Inflammatory macrophage treated with lipopolysaccharide for 4 hours (primary cell): ENCODE data around the gene BUD31.
A peak's percentile ranks its signal among the peaks of the same experiment; 100 is the strongest.
"Not testable (repeated sequence)": the region's sequence is repeated elsewhere in the genome, so short reads cannot be mapped to it uniquely, and the experiment has no call there.

Experiments
- DNase-seq: peaks from one replicate; pipeline ENCODE4 v3.0.0-alpha.2; 2020

The BUD31 gene

GRCh38 chr7:99380823-99381663 lies 27.7 kb upstream of the BUD31 start:
- DNase-seq = peak; percentile 87

DNA sequence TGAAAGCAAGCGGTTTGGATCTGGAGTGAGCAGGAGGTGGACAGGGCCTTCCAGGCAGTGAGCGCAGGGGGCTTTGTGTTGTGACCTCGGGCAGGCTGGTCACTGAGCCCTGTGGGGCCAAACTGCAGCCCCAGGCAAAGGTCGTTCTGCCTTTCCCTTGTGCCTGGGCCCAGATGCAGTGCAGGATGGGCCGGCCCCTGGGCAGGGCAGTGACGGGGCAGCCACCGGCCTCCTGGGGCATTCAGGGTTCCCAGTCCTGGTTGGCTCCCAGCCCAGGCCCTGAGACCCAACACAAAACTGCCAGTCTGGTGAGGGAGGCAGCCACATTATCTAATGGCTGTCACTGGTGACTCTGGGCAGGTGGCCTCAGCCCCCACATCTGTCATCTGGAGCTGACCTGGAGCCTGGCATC lies 27.1 kb upstream of the BUD31 start:
- DNase-seq = no peak

DNA sequence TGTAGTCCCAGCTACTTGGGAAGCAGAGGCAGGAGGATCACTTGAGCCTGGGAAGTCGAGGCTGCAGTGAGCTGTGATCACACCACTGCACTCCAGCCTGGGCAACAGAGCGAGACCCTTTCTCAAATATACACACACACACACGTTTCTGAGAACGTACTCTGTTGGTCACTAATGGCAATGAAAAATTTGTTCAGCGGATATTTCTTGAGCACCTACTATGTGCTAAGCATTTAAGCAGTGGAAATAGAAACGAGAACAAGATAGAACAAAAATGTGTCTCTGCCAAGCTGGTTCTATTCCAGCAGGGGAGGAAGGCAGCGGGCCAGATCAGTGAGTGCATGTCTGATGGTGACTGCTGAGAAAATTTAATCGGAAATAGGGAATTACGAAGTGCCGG lies 25.6 kb upstream of the BUD31 start:
- DNase-seq = no peak

DNA sequence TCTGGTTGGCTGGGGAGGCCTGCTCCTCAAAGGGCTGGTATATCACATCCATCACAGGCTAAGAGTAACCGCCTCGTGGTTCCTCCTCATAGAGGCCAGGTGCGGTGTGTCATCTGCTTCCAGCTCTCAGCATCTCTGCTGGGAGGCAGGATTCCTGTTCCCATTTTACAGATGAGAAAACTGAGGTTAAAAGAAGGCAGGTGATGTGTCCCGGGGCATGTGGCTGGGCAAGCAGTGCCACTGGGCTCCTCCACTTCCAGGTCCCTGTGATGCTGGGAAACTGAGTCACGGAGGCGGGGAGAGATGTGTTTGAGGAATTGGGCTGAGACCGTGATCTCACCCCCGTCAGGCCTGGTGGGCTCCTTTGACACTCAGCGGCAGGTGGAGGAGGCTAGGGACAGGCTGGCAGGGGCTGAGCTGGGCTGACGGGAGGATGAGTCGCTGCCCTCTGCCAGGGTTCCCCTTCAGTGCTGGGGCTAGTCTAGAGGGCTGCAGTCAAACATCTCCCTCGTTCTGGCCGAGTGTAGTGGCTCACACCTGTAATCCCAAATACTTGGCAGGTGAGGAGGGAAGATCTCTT lies 24.9 kb upstream of the BUD31 start:
- no peak for DNase-seq

DNA sequence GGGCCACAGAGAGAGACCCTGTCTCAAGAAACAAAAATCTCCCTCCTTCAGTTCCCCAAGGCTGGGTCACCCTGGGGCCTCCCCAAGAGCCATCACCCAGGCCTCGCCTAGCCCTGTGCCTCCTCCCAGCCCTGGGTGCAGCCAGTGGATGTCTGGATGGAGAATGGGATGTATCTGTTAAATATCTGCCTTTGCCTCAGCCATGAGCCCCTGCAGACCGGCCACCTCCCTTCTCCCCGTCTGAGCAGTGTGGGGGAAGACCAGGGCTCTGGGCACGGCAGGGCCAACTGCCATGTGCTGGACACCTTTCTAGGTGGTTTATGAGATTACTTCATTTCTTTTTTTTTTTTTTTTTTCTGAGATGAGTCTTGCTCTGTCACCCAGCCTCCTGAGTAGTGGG lies 24.2 kb upstream of the BUD31 start:
- no peak for DNase-seq

DNA sequence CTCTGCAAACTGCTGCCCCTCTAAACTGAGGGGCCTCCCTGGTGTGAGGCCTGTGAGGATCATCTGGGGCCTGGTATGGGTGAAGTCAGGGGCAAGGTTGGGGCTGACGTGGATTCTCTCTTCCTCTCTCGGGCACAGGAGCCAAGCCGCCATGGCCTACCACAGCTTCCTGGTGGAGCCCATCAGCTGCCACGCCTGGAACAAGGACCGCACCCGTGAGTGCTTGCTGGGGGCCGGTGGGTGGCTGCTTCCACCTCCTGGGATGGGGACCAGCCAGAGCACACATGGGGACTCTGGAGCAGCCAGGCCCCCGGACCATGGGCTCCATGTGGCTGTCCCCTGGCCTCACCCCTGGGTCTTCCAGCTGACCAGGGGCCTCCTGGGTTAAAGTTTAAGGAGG lies 23.2 kb upstream of the BUD31 start:
- DNase-seq = peak; percentile 43

GRCh38 chr7:99386584-99387238 lies 22.1 kb upstream of the BUD31 start:
- peak; percentile 72 for DNase-seq

DNA sequence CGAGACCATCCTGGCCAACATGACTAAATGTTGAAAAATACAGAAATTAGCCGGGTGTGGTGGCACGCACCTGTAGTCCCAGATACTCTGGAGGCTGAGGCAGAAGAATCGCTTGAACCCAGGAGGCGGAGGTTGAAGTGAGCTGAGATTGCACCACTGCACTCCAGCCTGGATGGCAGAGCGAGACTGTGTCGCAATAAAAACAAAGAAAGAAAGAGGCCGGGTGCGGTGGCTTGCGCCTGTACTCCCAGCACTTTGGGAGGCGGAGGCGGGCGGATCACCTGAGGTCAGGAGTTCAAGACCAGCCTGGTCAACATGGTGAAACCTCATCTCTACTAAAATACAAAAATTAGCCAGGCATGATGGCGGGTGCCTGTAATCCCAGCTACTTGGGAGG lies 21.5 kb upstream of the BUD31 start:
- not testable (repeated sequence) for DNase-seq

DNA sequence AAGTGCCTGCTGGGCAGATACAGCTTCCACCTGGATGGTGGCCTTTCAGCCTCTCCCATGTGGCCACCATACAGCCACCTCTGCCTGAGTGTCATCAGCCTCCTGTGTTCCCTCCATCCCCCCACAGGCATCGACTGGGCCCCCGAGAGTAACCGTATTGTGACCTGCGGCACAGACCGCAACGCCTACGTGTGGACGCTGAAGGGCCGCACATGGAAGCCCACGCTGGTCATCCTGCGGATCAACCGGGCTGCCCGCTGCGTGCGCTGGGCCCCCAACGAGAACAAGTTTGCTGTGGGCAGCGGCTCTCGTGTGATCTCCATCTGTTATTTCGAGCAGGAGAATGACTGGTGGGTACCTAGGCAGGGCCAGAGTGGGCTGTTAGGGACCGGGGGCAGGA lies 20.9 kb upstream of the BUD31 start:
- DNase-seq = no peak

DNA sequence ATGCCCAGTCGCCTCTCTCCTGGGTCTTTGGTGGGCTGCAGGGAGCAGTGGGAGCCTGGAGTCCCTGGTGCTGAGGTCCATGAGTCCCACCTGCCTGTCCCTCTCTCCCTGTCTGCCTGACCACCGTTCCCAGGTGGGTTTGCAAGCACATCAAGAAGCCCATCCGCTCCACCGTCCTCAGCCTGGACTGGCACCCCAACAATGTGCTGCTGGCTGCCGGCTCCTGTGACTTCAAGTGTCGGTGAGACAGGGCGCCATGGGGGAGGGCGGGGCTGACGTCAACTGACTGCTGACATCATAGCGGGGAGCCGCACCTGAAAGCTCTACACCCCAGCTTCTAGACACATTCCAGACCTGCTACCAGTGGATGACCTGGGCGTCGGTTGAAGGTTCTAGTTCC lies 19.0 kb upstream of the BUD31 start:
- DNase-seq = no peak

GRCh38 chr7:99390941-99391602 lies 17.7 kb upstream of the BUD31 start:
- DNase-seq = no peak

DNA sequence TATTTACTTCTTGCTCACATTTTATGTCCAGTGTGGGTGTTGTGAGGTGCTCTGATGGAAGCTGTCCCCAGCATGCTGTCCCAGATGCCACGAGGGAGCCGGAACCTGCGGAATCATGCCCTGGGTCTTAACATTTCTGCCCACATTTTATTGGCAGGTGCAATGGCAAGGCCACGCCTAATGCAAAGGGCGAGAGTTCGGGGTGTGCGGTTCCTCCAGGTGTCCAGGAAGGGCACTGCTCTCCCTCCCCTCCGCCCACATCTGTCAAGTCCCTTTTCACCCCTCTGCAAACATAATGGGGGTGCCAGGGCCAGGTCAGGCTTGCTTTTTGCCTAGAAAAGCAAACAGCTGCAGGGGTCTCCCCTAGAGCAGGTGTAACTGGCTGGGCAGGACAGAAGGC lies 16.7 kb upstream of the BUD31 start:
- no peak for DNase-seq

- DNase-seq = peak; percentile 44
Observed at GRCh38 chr7:99392659-99393354, 16.0 kb upstream of the BUD31 start.

- DNase-seq = no peak
Observed at GRCh38 chr7:99393355-99394187, 15.2 kb upstream of the BUD31 start.

DNA sequence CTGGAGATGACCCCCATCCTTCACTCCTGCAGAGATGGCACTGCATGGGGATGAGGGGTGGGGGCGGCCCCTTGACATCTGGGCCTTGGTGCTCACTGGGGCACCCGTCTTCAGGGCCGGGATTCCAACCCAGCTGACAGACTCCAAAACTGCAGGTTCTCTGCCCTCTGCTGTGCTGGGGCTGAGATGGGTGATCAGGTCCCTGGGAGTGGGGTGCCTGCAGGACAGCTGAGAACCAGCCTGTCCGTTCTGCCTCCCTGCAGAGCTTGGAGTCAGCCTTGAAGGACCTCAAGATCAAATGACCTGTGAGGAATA lies 14.6 kb upstream of the BUD31 start:
- no peak for DNase-seq

- no peak for DNase-seq
Observed at GRCh38 chr7:99395616-99396327, 13.0 kb upstream of the BUD31 start.

DNA sequence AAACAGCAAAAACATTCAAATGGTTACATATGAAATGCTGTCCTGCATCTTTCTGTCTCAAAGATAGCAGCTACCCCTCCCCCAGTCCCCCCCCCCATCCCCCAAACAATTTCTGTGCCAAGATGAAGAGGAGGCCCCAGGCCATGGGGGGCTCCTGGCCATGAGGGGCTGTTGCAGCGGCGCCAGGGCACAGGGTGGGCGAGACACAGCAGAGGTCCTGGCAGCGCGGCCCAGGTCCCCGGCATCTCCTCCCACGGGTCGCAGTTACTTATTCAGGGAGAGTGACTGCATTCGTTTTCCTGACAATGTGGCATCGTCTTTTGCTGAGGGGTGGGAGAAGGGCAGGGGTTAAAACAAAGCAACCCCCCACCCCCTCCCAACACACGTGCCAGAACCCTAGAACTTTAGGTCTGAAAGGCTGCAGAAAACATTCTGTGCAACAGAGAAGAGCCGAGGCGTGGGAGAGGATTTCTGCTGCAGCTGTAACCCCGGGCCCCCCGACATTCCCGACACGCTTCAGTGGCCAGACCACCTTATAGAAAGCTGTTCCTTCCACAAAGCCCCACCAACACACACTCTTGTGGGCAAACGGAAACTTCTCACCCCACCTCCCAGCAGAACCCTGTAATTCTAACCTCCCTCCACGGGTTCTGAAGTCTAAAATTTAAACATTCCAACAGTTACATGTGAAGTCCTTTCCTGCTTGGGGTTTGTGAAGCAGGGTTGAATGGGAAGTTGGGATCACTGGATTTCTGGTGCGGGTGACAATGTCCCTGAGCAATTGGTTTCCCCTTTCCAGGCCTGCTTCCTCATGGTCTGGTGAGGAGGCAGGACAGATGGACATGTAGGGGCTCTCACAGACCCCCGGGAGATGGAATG lies 12.1 kb upstream of the BUD31 start:
- no peak for DNase-seq

DNA sequence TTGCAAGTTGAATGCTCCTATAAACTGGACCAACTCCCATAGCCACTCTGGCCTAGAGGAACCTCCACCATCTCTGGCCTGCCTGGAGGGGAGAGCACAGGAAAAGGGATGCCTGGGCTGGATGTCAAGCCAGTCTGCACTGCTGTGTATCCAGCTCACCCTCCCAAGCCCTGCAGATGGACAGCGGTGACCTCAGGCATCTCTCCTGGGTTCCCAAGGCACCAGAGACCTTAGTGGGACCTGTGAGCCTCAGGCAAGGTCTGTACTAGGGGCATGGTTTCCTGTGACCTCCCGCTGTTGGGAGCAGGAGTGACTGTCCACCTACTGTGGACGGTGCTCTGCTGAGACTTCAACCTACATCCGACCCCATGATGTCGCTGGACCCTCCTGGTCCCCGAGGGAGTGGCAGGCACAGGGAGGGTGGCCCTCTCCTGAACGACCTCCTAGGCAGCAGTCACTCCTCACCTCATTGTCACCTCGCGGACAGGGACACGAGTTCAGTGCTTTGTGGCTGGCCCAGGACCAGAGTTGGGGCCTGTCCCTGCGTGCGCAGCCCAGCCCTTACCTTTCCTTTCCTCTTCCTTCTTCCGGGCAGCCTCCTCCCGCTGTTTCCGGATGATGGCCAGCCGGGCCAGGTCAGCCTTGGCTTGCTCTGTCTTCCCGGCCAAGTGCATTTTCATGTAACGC lies 11.3 kb upstream of the BUD31 start:
- DNase-seq = no peak

- no peak for DNase-seq
Observed at GRCh38 chr7:99398891-99399445, 9.8 kb upstream of the BUD31 start.

DNA sequence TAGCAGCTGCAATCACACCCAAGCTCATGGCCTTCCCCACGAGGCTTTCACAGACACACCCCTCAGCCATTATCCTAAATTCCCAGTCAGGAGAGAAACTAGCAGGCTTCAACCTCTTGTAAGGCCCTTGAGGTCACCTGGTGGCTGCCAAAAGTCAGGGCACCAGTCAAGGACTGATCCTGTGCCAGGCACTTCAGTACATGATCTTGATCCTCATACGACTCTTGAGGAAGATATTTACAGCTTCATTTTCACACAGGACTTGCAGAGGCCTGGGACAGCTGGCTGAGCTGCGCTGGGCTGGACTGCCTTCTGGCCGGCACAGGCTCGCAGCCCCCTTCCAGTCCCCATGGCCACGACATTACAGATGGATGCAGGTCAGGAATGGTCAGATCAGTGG lies 9.2 kb upstream of the BUD31 start:
- DNase-seq = no peak
